ENCODE data around the gene FSTL4. TPM values are rescaled to one million over a fixed set of nuclear protein-coding genes. Genes with fewer than 3 reads are reported as not detected.

Gene FSTL4
- total and polyA plus RNA-seq, 2 experiments from 2014 or later: 1.4 to 2.8 TPM

- peaks cover 3% of the 10 kb centered on the region for H3K27me3 Mint-ChIP-seq (ENCODE audit: insufficient read depth, low read depth, poor library complexity)
- TF ChIP-seq ZNF331 (CRISPR knock-in tag; IDR thresholded peaks at IDR 0.05; ENCODE audit: low read depth): no peak
- TF ChIP-seq POLR2AphosphoS5 (IDR thresholded peaks at IDR 0.05; ENCODE audit: low read depth): no peak
- TF ChIP-seq CREB1 (CRISPR knock-in tag; IDR thresholded peaks at IDR 0.05; ENCODE audit: low read depth): no peak
- TF ChIP-seq CTCF (conservative IDR thresholded peaks at IDR 0.05; ENCODE audit: low read depth in 2 of 2): no peak
- no peak for TF ChIP-seq ETS1 (IDR thresholded peaks at IDR 0.05)
- TF ChIP-seq EZH2phosphoT487 (IDR thresholded peaks at IDR 0.05; ENCODE audit: unreplicated experiment): no peak
- TF ChIP-seq JUNB (IDR thresholded peaks at IDR 0.05; ENCODE audit: unreplicated experiment): no peak
- no peak for TF ChIP-seq REST (IDR thresholded peaks at IDR 0.05; ENCODE audit: unreplicated experiment)
- TF ChIP-seq EZH2 (IDR thresholded peaks at IDR 0.05; ENCODE audit: low read depth, unreplicated experiment): no peak
- TF ChIP-seq ZNF114 (CRISPR knock-in tag; IDR thresholded peaks at IDR 0.05): no peak
- TF ChIP-seq ZNF462 (CRISPR knock-in tag; IDR thresholded peaks at IDR 0.05): no peak
- no peak for TF ChIP-seq NANOG (IDR thresholded peaks at IDR 0.05; ENCODE audit: borderline replicate concordance)
- TF ChIP-seq STAT1 (IDR thresholded peaks at IDR 0.05; ENCODE audit: unreplicated experiment): no peak
- no peak overlapping the region for H3K4me3 ChIP-seq
Measured at GRCh38 chr5:133234911-133235310, 377.4 kb downstream of the FSTL4 start.

More at GRCh38 chr5:133234911-133235310, 377.4 kb downstream of the FSTL4 start:
- H3K27ac ChIP-seq (ENCODE audit: low read depth): no peak overlapping the region
- no peak overlapping the region for H3K27ac Mint-ChIP-seq
- no peaks in the 10 kb centered on the region for H3K9me2 ChIP-seq (ENCODE audit: insufficient read depth)
- no peaks in the 10 kb centered on the region for H3K36me3 Mint-ChIP-seq (ENCODE audit: low read depth)
- H3K9me3 Mint-ChIP-seq: peaks cover 5% of the 10 kb centered on the region; the same call in 1 of the 3 replicates
- no peak for DNase-seq (ENCODE audit: low spot score)
- no peaks in the 10 kb centered on the region for H4K20me1 ChIP-seq (replicated peaks; ENCODE audit: insufficient read depth)
- H3K4me1 Mint-ChIP-seq: peaks cover 8% of the 10 kb centered on the region
- H3K27me3 ChIP-seq (ENCODE audit: insufficient read depth): no peaks in the 10 kb centered on the region
- H3K79me2 ChIP-seq (replicated peaks; ENCODE audit: insufficient read depth): no peaks in the 10 kb centered on the region
- H3K36me3 ChIP-seq (ENCODE audit: insufficient read depth): no peaks in the 10 kb centered on the region
- no peak overlapping the region for H3K4me2 ChIP-seq
- H3K4me1 ChIP-seq (ENCODE audit: insufficient read depth): no peaks in the 10 kb centered on the region
- no peak overlapping the region for H2AFZ ChIP-seq
- no peak for ATAC-seq
- H3F3A ChIP-seq (replicated peaks; ENCODE audit: low read depth): no peaks in the 10 kb centered on the region
- no peak overlapping the region for H3K4me3 Mint-ChIP-seq
